IPS-15b (cell line): ENCODE data around the gene RMRP.

Experiments
- H3K27me3 ChIP-seq: one replicate; pipeline ENCODE4 v1.6.1; 2013; ENCODE audit warnings: low read length; ENCODE audit not compliant: control insufficient read depth, insufficient read depth
- H3K36me3 ChIP-seq: one replicate; pipeline ENCODE4 v1.6.1; 2013; ENCODE audit warnings: low read length; ENCODE audit not compliant: control insufficient read depth, insufficient read depth
- H3K4me1 ChIP-seq: one replicate; pipeline ENCODE4 v1.6.1; 2013; ENCODE audit warnings: mild to moderate bottlenecking, low read length; ENCODE audit not compliant: control insufficient read depth, insufficient read depth
- H3K4me3 ChIP-seq: one replicate; pipeline ENCODE4 v1.5.1; 2013; ENCODE audit warnings: low read depth, low read length
- H3K9ac ChIP-seq: one replicate; pipeline ENCODE4 v1.6.1; 2013; ENCODE audit warnings: low read depth, mild to moderate bottlenecking, low read length
- H3K9me3 ChIP-seq: one replicate; pipeline ENCODE4 v1.6.1; 2013; ENCODE audit warnings: mild to moderate bottlenecking, low read length; ENCODE audit not compliant: control insufficient read depth, insufficient read depth

RMRP gene

DNA sequence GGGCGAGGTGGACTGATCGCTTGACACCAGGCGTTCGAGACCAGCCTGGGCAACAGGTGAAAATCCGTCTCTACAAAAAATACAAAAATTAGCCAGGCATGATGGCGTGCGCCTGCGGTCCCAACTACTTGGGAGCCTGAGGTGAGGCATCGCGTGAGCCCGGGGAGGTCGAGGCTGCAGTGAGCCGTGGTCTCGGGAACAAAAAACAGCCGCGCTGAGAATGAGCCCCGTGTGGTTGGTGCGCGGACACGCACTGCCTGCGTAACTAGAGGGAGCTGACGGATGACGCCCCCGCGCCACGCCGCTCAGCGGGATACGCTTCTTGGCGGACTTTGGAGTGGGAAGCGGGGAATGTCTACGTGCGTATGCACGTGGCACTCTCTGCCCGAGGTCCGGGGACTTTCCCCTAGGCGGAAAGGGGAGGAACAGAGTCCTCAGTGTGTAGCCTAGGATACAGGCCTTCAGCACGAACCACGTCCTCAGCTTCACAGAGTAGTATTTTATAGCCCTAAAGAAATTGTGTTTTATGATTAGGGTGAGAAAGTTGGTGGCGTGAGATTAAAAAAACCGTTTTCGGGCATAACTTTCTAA lies at the start of gene RMRP:
Gene RMRP (minus strand): TSS at position 474 of the 591 bp plus-strand sequence.
- Histone ChIP-seq H3K4me3 (peak within 1 kb of the TSS; percentile 84), H3K36me3 (peaks cover 19% of the 10 kb centered on the region), H3K4me1 (no peaks in the 10 kb centered on the region), H3K9ac (peak within 1 kb of the TSS; percentile 97), H3K9me3 (no peaks in the 10 kb centered on the region), H3K27me3 (peaks cover 8% of the 10 kb centered on the region)

DNA sequence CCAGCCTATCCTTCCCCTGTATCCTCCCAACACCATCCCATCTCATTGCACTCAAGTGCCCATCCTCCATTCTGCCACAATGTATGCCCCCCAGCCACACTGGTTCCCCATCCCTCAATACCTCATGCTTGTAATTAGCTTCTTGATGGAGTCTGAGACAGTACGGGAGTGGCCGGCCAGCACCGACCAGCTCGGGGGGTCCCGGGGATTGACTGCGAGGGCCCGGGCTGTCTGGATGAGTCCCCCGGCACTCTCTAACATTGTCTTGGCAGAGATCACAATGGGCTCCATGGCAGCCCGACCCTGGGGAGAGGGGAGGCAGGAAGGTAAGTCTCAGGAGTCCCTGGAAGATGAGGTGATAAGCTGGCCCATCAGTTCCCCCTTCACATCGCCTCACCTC lies 49.1 kb upstream of the RMRP start:
- Histone ChIP-seq H3K4me1 (no peaks in the 10 kb centered on the region), H3K36me3 (peaks cover 80% of the 10 kb centered on the region), H3K9ac (no peak overlapping the region), H3K4me3 (no peak overlapping the region), H3K27me3 (no peaks in the 10 kb centered on the region), H3K9me3 (no peaks in the 10 kb centered on the region)

DNA sequence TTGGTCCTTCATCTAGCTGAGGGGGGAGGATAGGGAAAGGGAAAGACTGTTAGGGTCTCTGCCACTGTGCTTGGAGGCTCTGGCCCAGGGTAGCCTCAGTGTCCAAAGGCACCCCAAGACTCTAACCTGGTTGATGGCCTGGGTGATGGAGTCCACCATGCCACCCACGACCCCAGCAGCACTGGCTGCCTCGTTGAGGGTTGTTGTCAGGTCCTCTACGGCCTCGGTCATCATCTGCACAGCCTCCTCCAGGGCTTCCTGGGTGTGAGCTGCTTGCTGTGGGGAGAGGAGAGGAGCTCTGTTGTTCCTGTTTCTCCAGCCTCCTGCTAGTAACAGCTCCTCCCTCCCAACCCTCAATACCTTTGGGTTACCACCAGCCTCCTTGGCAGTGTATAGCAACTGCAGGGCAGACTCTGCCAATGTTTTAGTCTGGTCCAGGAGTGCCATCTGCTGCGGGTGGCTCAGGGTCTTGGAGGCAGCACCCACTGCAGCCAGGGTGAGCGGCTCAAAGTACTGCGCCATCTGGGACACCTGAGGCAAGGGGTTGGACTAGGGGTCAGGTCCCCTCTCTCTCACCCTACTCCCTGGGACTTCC lies 48.1 kb upstream of the RMRP start:
- H3K9me3 ChIP-seq: no peaks in the 10 kb centered on the region
- H3K9ac ChIP-seq: no peak overlapping the region
- H3K4me1 ChIP-seq: no peaks in the 10 kb centered on the region
- no peak overlapping the region for H3K4me3 ChIP-seq
- no peaks in the 10 kb centered on the region for H3K27me3 ChIP-seq
- H3K36me3 ChIP-seq: peaks cover 76% of the 10 kb centered on the region

DNA sequence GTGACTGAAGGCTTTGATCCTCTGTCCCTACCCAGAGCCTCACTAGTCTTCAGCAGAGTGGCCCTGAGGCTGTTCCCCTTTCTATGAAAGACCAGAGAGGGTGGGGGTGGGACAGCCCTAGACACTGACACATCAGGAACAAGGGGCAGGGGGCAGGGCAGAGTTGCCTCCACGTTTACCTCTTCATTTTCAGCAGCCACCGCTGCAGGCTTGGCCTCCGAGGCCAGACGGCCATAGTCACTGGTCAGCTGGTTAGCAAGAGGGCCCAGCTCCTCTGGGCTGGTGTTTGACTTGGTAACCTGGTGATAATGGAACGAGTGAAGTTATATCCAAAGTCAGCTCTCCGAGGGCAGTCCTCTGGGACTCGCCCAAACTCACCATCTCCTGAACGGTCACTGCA lies 47.6 kb upstream of the RMRP start:
- H3K9ac ChIP-seq: no peak overlapping the region
- no peaks in the 10 kb centered on the region for H3K4me1 ChIP-seq
- peaks cover 72% of the 10 kb centered on the region for H3K36me3 ChIP-seq

DNA sequence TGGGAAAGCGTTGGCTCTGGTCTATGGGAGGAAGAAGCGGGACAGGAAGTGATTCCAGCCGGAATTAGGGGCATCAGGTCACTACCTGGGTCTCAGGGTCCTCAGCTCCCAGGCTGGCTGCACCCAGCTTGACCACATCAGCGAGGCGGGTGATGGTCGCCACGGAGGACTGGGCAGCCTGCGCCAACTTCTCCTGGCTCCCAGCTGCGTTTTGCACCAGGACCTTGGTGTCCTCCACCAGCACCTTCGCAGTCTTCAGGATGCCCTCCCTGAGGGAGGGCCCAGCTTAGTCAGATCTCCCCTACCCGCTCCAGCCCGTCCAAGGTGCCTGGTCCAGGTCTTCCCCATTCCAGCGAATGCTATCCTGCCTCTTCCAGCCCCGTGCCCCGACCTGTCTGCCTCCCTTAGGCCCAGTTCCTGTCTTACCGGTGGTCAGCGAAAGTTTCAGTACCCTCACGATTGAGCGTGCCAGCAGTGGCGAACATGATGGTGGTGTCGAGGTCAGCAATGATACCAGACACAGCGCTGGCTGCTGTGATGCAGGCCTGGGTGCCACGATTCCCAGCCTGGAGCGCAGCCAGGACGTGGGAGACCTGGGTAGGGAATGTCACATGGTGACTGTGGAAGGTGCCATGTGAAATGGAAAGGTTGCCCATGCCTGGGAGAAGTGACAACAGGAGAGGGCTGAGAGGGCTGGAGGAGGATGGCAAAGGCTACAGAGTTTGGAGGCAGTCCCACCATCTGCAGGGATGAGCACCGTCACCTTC lies 46.3 kb upstream of the RMRP start:
- Histone ChIP-seq H3K9ac (no peak overlapping the region), H3K27me3 (no peaks in the 10 kb centered on the region), H3K36me3 (peaks cover 81% of the 10 kb centered on the region), H3K9me3 (no peaks in the 10 kb centered on the region), H3K4me3 (no peak overlapping the region), H3K4me1 (no peaks in the 10 kb centered on the region)

More for the DNA sequence above, 47.6 kb upstream of the RMRP start:
- Histone ChIP-seq H3K27me3 (no peaks in the 10 kb centered on the region), H3K4me3 (no peak overlapping the region), H3K9me3 (no peaks in the 10 kb centered on the region)

DNA sequence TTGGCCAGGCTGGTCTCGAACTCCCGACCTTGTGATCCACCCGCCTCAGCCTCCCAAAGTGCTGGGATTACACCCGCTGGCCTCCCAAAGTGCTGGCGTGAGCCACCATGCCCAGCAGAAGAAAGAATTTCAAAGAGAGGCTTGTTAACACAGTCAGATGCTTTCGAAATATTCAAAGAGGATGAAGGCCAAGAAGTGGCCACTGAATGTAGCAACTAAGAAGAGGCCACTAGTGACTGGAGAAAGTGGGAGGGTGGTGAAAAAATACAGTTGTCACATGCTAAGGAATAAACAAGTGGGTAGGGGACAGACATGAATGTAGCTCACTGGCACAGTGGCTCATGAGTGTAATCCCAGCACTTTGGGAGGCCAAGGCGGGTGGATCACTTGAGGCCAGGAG lies 44.9 kb upstream of the RMRP start:
- Histone ChIP-seq H3K9ac (no peak overlapping the region), H3K36me3 (peaks cover 88% of the 10 kb centered on the region), H3K4me3 (no peak overlapping the region), H3K27me3 (no peaks in the 10 kb centered on the region), H3K4me1 (no peaks in the 10 kb centered on the region), H3K9me3 (no peaks in the 10 kb centered on the region)

DNA sequence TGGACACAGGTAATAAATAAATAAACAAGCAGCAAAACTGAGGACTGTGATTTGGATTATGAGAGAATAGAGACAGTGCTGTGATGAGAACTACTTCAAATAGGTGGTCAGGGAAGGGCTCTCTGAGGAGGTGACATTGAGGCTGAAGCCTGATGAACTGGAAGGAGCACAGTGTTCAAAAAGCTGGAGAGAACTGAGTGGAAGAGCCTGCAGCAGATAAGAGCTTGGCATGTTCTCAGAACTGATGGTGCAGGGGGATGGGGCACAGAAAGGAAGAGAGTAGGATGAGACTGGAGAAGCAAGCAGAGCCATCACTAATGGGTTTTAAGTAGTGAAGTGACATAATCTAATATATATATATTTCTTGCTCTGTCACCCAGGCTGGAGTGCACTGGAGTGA lies 43.1 kb upstream of the RMRP start:
- no peak overlapping the region for H3K9ac ChIP-seq
- no peaks in the 10 kb centered on the region for H3K9me3 ChIP-seq
- peaks cover 76% of the 10 kb centered on the region for H3K36me3 ChIP-seq
- no peaks in the 10 kb centered on the region for H3K4me1 ChIP-seq
- H3K4me3 ChIP-seq: no peak overlapping the region
- no peaks in the 10 kb centered on the region for H3K27me3 ChIP-seq

DNA sequence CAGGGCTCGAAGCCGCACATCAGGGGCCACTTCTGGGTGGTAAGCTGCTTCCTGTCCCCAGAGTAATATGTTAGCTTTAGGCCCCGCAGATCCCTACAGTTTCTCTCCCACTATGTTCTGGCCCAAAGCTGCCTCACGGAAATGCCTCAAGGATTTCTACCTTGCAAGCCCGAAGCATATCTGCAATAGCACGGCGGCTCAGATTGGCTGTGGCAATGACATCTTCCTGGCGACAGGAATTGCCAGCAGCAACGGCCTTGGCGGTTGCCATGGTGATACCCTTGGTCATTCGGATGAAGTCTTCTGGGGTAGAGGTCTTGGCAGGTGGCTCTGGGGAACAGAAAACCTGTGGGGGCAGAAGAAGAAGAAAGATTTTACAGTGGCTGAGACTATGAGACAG lies 42.2 kb upstream of the RMRP start:
- H3K4me3 ChIP-seq: no peak overlapping the region
- H3K9me3 ChIP-seq: no peaks in the 10 kb centered on the region
- no peaks in the 10 kb centered on the region for H3K4me1 ChIP-seq
- H3K27me3 ChIP-seq: no peaks in the 10 kb centered on the region
- no peak overlapping the region for H3K9ac ChIP-seq
- H3K36me3 ChIP-seq: peaks cover 67% of the 10 kb centered on the region

DNA sequence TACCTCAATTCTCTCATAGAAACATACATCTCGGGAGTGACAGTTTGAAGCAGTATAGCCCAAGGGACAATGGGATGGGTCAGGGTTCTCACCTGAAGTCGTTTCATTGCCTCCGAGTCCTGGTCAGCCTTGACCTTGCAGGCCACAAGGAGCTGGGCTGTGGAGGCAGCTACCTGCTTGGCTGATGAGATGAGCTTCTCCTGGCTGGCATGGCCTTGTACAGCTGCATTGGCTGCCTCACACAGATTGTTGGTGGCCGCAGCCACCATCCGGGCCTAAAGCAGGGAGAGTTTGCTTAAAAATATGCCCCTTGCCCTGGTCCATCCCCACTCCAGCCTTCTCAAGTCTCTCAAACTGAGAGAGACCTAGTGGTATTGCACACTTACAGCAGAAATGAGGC lies 40.4 kb upstream of the RMRP start:
- H3K27me3 ChIP-seq: no peaks in the 10 kb centered on the region
- H3K4me3 ChIP-seq: no peak overlapping the region

DNA sequence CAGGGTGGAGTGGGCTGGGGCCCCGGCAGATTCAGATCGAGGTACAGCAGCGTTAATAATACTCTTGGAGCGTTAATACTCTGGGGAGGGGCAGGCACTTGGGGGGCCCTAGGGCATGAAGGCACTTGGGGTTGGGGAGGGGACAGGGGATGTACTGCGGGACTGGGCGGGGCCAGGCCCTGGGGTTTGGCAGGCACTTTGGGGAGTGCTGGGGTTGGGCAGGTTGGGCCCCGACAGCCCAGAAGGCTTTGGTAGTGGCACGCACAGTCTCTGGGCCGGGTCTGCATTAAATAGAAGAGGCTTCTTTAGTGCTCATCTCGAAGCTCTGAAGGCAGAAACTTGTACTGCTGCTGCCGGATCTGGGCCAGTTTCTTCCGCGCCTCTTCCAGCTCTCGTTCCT lies 39.7 kb upstream of the RMRP start:
- Histone ChIP-seq H3K4me1 (no peaks in the 10 kb centered on the region), H3K36me3 (peaks cover 42% of the 10 kb centered on the region), H3K4me3 (no peak overlapping the region), H3K27me3 (no peaks in the 10 kb centered on the region), H3K9me3 (no peaks in the 10 kb centered on the region), H3K9ac (no peak overlapping the region)

More for the DNA sequence above, 40.4 kb upstream of the RMRP start:
- Histone ChIP-seq H3K9ac (no peak overlapping the region), H3K36me3 (peaks cover 49% of the 10 kb centered on the region), H3K4me1 (no peaks in the 10 kb centered on the region), H3K9me3 (no peaks in the 10 kb centered on the region)

DNA sequence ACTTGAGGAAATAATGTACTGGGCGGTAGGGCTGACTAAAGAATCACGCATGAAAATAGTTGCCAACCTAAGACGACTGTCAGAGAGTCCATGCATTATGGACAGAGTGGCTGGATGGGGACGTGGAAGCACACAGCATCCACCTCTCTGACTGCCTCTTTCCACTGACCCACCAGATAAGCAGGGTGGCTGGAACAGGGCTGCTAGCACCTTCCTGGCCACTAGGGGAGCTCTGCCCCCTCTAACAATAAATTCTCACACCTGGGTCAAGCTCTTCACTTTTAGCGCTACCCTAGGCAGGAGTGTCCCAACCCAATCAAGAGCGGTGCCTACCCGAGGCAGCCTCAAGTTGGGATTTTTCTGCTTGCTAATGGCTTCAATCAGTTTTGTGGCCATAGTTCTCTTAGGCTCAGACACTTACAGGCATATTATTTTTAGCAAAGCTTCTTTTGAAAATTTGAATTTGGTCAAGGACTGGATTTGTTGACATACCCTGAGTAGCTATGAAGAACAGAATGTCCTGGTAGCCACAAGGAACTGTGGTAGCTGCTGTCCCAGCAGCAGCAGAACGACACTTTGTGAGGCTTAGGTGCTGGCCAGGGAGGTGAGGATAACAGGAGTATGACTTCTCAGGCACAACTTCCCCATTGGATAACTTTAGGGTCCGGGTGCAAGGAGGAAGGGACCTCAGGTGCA lies 38.8 kb upstream of the RMRP start:
- peaks cover 36% of the 10 kb centered on the region for H3K36me3 ChIP-seq
- no peaks in the 10 kb centered on the region for H3K27me3 ChIP-seq
- H3K4me1 ChIP-seq: no peaks in the 10 kb centered on the region
- no peak overlapping the region for H3K4me3 ChIP-seq
- H3K9me3 ChIP-seq: no peaks in the 10 kb centered on the region
- no peak overlapping the region for H3K9ac ChIP-seq
